Trophoblast cell (in vitro differentiated cells and primary cell): ENCODE data around the gene OSBPL9.

ENCODE experiments used
- DNase-seq, 2 donors: peaks; one replicate each; pipeline ENCODE4 v3.0.0-alpha.2; 2016
- H2AFZ ChIP-seq: 2 replicates; pipeline ENCODE4 v1.6.1; 2013; ENCODE audit warnings: low read length, moderate library complexity, mild to moderate bottlenecking; ENCODE audit not compliant: insufficient read depth, poor library complexity
- H2AK5ac ChIP-seq: 2 replicates; pipeline ENCODE4 v1.6.1; 2013; ENCODE audit warnings: mild to moderate bottlenecking, low read length
- H2BK120ac ChIP-seq: 2 replicates; pipeline ENCODE4 v1.6.1; 2013; ENCODE audit warnings: low read length, mild to moderate bottlenecking, moderate library complexity; ENCODE audit not compliant: insufficient read depth, poor library complexity
- H2BK12ac ChIP-seq: 2 replicates; pipeline ENCODE4 v1.6.1; 2013; ENCODE audit warnings: mild to moderate bottlenecking, low read length, moderate library complexity
- H2BK5ac ChIP-seq: 2 replicates; pipeline ENCODE4 v1.6.1; 2013; ENCODE audit warnings: low read length, low read depth, moderate library complexity, mild to moderate bottlenecking; ENCODE audit not compliant: poor library complexity
- H3K14ac ChIP-seq: 2 replicates; pipeline ENCODE4 v1.6.1; 2013; ENCODE audit warnings: mild to moderate bottlenecking, low read length
- H3K18ac ChIP-seq: 2 replicates; pipeline ENCODE4 v1.6.1; 2013; ENCODE audit warnings: mild to moderate bottlenecking, low read length
- H3K23ac ChIP-seq: 2 replicates; pipeline ENCODE4 v1.6.1; 2013; ENCODE audit warnings: low read length
- H3K27ac ChIP-seq: 2 replicates; pipeline ENCODE4 v1.5.1; 2013; ENCODE audit warnings: low read depth, mild to moderate bottlenecking, inconsistent platforms, low read length, moderate library complexity
- H3K27me3 ChIP-seq: 2 replicates; pipeline ENCODE4 v1.6.1; 2013; ENCODE audit warnings: inconsistent platforms, mild to moderate bottlenecking, low read length, moderate library complexity; ENCODE audit not compliant: insufficient read depth
- H3K36me3 ChIP-seq, 2 experiments: 1 replicate in 1 of 2; 2 replicates in 1 of 2; pipeline ENCODE4 v1.6.1; 2013; ENCODE audit warnings: low read length in 2 of 2, mild to moderate bottlenecking in 2 of 2, moderate library complexity in 1 of 2; ENCODE audit not compliant: insufficient read depth in 2 of 2, control insufficient read depth in 1 of 2
- H3K4ac ChIP-seq: 2 replicates; pipeline ENCODE4 v1.6.1; 2013; ENCODE audit warnings: low read depth, mild to moderate bottlenecking, low read length, moderate library complexity
- H3K4me1 ChIP-seq, 2 experiments: 1 replicate in 1 of 2; 2 replicates in 1 of 2; pipeline ENCODE4 v1.6.1; 2013; ENCODE audit warnings: low read length in 2 of 2, mild to moderate bottlenecking in 2 of 2, moderate library complexity in 1 of 2; ENCODE audit not compliant: insufficient read depth in 2 of 2, control insufficient read depth in 1 of 2
- H3K4me2 ChIP-seq: 2 replicates; pipeline ENCODE4 v1.6.1; 2013; ENCODE audit warnings: inconsistent platforms, mild to moderate bottlenecking, low read length, moderate library complexity
- H3K4me3 ChIP-seq: 2 replicates; pipeline ENCODE4 v1.5.1; 2013; ENCODE audit warnings: mild to moderate bottlenecking, low read depth, low read length, inconsistent platforms
- H3K79me1 ChIP-seq: one replicate; pipeline ENCODE4 v1.6.1; 2013; ENCODE audit warnings: low read length
- H3K79me2 ChIP-seq: 2 replicates; pipeline ENCODE4 v1.6.1; 2013; ENCODE audit warnings: low read length, mild to moderate bottlenecking; ENCODE audit not compliant: control insufficient read depth, insufficient read depth, poor library complexity
- H3K9ac ChIP-seq: 2 replicates; pipeline ENCODE4 v1.6.1; 2013; ENCODE audit warnings: mild to moderate bottlenecking, low read length
- H3K9me3 ChIP-seq: 2 replicates; pipeline ENCODE4 v1.6.1; 2013; ENCODE audit warnings: low read depth, mild to moderate bottlenecking, control low read depth, inconsistent platforms, low read length; ENCODE audit not compliant: insufficient read depth
- H4K12ac ChIP-seq: 2 replicates; pipeline ENCODE4 v1.6.1; 2013; ENCODE audit warnings: low read depth, mild to moderate bottlenecking, low read length, moderate library complexity
- H4K8ac ChIP-seq: 2 replicates; pipeline ENCODE4 v1.6.1; 2013; ENCODE audit warnings: low read depth, mild to moderate bottlenecking, low read length, moderate library complexity
- H4K91ac ChIP-seq: one replicate; pipeline ENCODE4 v1.6.1; 2013; ENCODE audit warnings: low read depth, mild to moderate bottlenecking, low read length, moderate library complexity
- WGBS: extraction: QIAGEN DNeasy Blood & Tissue Kit; methylation state at CpG from one replicate; pipeline ENCODE4 v1.1.7; 2013; ENCODE audit warnings: missing lambda C conversion rate; ENCODE audit not compliant: insufficient read length, insufficient coverage; ENCODE audit errors: extremely low coverage; 5-methylcytosine and 5-hydroxymethylcytosine counted together

OSBPL9 gene

GRCh38 chr1:51666478-51666877, 49.6 kb downstream of the OSBPL9 start:
- peak overlapping the region; percentile 24 for H3K14ac ChIP-seq

GRCh38 chr1:51667561-51667960, 50.7 kb downstream of the OSBPL9 start:
- H3K4me2 ChIP-seq: no peak overlapping the region
- H3K4me1 ChIP-seq: peaks cover 16 to 23% of the 10 kb centered on the region in 2 experiments
- H3K27ac ChIP-seq: no peak overlapping the region
- peaks cover 1% of the 10 kb centered on the region for H3K79me2 ChIP-seq
- no peak overlapping the region for H3K23ac ChIP-seq
- no peak overlapping the region for H2BK5ac ChIP-seq
- no peak overlapping the region for H3K18ac ChIP-seq
- peak overlapping the region; percentile 61 for H4K91ac ChIP-seq
- no peak overlapping the region for H3K9ac ChIP-seq
- H2AK5ac ChIP-seq: no peak overlapping the region
- no peak overlapping the region for H4K8ac ChIP-seq
- H3K14ac ChIP-seq: no peak overlapping the region
- peaks cover 0 to 3% of the 10 kb centered on the region in 2 experiments for H3K36me3 ChIP-seq
- peak overlapping the region; percentile 89 for H3K4ac ChIP-seq
- no peaks in the 10 kb centered on the region for H3K27me3 ChIP-seq
- no CpG with 5 or more reads among the region's 2 CpGs for WGBS
- H2BK12ac ChIP-seq: no peak overlapping the region
- no peak overlapping the region for H3K4me3 ChIP-seq
- no peak overlapping the region for H2AFZ ChIP-seq
- H3K79me1 ChIP-seq: peaks cover 9% of the 10 kb centered on the region
- no peak overlapping the region for H4K12ac ChIP-seq
- H3K9me3 ChIP-seq: no peaks in the 10 kb centered on the region
- DNase-seq: no peak
- H2BK120ac ChIP-seq: no peak overlapping the region

More at GRCh38 chr1:51666478-51666877, 49.6 kb downstream of the OSBPL9 start:
- H2AK5ac ChIP-seq: no peak overlapping the region
- no peak overlapping the region for H4K8ac ChIP-seq
- H3K27me3 ChIP-seq: no peaks in the 10 kb centered on the region
- H4K12ac ChIP-seq: no peak overlapping the region
- no peak overlapping the region for H4K91ac ChIP-seq
- DNase-seq: no peak
- WGBS: no CpG with 5 or more reads among the region's 2 CpGs
- H3K4me2 ChIP-seq: no peak overlapping the region
- no peak overlapping the region for H3K9ac ChIP-seq
- H3K4me3 ChIP-seq: no peak overlapping the region
- no peak overlapping the region for H2BK120ac ChIP-seq
- no peaks in the 10 kb centered on the region for H3K9me3 ChIP-seq
- H3K4me1 ChIP-seq: peaks cover 16 to 20% of the 10 kb centered on the region in 2 experiments
- no peak overlapping the region for H3K23ac ChIP-seq
- peaks cover 4% of the 10 kb centered on the region for H3K79me2 ChIP-seq
- H3K27ac ChIP-seq: peak overlapping the region; percentile 52
- peak overlapping the region; percentile 65 for H3K4ac ChIP-seq
- H3K36me3 ChIP-seq: peaks cover 0 to 3% of the 10 kb centered on the region in 2 experiments
- H3K18ac ChIP-seq: no peak overlapping the region
- no peak overlapping the region for H2BK5ac ChIP-seq
- H2AFZ ChIP-seq: no peak overlapping the region
- peaks cover 13% of the 10 kb centered on the region for H3K79me1 ChIP-seq
- H2BK12ac ChIP-seq: peak overlapping the region; percentile 40

GRCh38 chr1:51669272-51669671, 52.4 kb downstream of the OSBPL9 start:
- WGBS: no CpG with 5 or more reads among the region's 4 CpGs
- H2BK12ac ChIP-seq: peak overlapping the region; percentile 5
- peaks cover 0 to 3% of the 10 kb centered on the region in 2 experiments for H3K36me3 ChIP-seq
- no peaks in the 10 kb centered on the region for H3K27me3 ChIP-seq
- H3K79me1 ChIP-seq: peaks cover 9% of the 10 kb centered on the region
- peak overlapping the region; percentile 61 for H3K14ac ChIP-seq
- H3K9me3 ChIP-seq: no peaks in the 10 kb centered on the region
- H3K4ac ChIP-seq: peak overlapping the region; percentile 34
- no peak overlapping the region for H3K23ac ChIP-seq
- H2AFZ ChIP-seq: no peak overlapping the region
- H3K27ac ChIP-seq: peak overlapping the region; percentile 24
- DNase-seq: no peak
- H2AK5ac ChIP-seq: peak overlapping the region; percentile 4
- H3K18ac ChIP-seq: no peak overlapping the region
- peak overlapping the region; percentile 8 for H4K8ac ChIP-seq
- H3K4me1 ChIP-seq: peaks cover 15 to 23% of the 10 kb centered on the region in 2 experiments
- no peak overlapping the region for H3K4me3 ChIP-seq
- H4K91ac ChIP-seq: no peak overlapping the region
- no peak overlapping the region for H4K12ac ChIP-seq
- peak overlapping the region; percentile 31 for H2BK5ac ChIP-seq
- H3K4me2 ChIP-seq: no peak overlapping the region
- peaks cover 1% of the 10 kb centered on the region for H3K79me2 ChIP-seq
- peak overlapping the region; percentile 35 for H2BK120ac ChIP-seq
- no peak overlapping the region for H3K9ac ChIP-seq

DNA sequence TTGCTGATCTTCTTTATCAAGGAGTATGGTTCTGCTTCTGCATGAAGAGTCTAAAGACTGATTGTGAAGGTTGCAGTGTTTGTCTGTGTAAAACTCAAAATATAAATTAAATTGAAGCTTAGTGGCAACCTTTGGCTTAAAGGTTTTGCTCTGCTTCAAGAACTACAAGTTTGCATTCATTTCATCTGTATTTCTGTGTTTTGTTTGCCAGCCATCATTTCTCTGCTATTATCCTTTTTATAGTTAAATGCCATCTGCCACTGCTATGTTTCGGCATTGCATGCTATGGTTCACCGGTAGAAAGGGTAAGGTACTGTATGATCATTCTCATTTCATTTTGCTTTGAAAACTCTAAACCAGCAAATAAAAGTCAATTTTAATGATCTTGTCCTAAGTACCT, 52.9 kb downstream of the OSBPL9 start:
- Histone ChIP-seq H2BK120ac (no peak overlapping the region), H3K4ac (no peak overlapping the region), H3K4me3 (no peak overlapping the region), H3K27me3 (no peaks in the 10 kb centered on the region), H3K23ac (no peak overlapping the region), H3K18ac (no peak overlapping the region), H3K9ac (no peak overlapping the region), H4K8ac (no peak overlapping the region), H3K4me1 (peaks cover 13 to 23% of the 10 kb centered on the region in 2 experiments), H2BK5ac (no peak overlapping the region), H3K36me3 (peaks cover 0 to 3% of the 10 kb centered on the region in 2 experiments), H2BK12ac (no peak overlapping the region), H4K91ac (no peak overlapping the region), H3K79me1 (peaks cover 9% of the 10 kb centered on the region), H4K12ac (no peak overlapping the region), H3K79me2 (peaks cover 1% of the 10 kb centered on the region), H3K9me3 (no peaks in the 10 kb centered on the region), H3K4me2 (no peak overlapping the region), H2AK5ac (no peak overlapping the region), H3K27ac (peak overlapping the region; percentile 24), H2AFZ (no peak overlapping the region), H3K14ac (no peak overlapping the region)
- no peak for DNase-seq
- WGBS: no CpG with 5 or more reads among the region's 2 CpGs
